H9 (cell line): ENCODE results near the gene MPHOSPH8. TPM values are rescaled to one million over a fixed set of nuclear protein-coding genes. Genes with fewer than 3 reads are reported as not detected.

ENCODE experiments used
- DNase-seq: peaks from one replicate; pipeline ENCODE4 v3.0.0-alpha.2; 2017
- H2AFZ ChIP-seq: one replicate; pipeline ENCODE4 v1.6.1; 2013; ENCODE audit warnings: mild to moderate bottlenecking, low read length, control low read depth, moderate library complexity
- H2AK5ac ChIP-seq: 2 replicates; pipeline ENCODE4 v1.6.1; 2013; ENCODE audit warnings: low read length, control low read depth, mixed read lengths; ENCODE audit not compliant: insufficient read length
- H2BK120ac ChIP-seq: one replicate; pipeline ENCODE4 v1.6.1; 2013; ENCODE audit warnings: low read depth, mild to moderate bottlenecking, low read length, control low read depth, inconsistent platforms; ENCODE audit not compliant: poor library complexity, severe bottlenecking
- H2BK12ac ChIP-seq: 2 replicates; pipeline ENCODE4 v1.6.1; 2013; ENCODE audit warnings: low read length, control low read depth, mixed read lengths, low read depth; ENCODE audit not compliant: insufficient read length
- H2BK15ac ChIP-seq: 2 replicates; pipeline ENCODE4 v1.6.1; 2013; ENCODE audit warnings: low read depth, low read length, control low read depth
- H2BK20ac ChIP-seq: one replicate; pipeline ENCODE4 v1.6.1; 2013; ENCODE audit warnings: low read depth, mild to moderate bottlenecking, low read length, control low read depth, inconsistent platforms; ENCODE audit not compliant: poor library complexity, severe bottlenecking
- H2BK5ac ChIP-seq: 2 replicates; pipeline ENCODE4 v1.6.1; 2013; ENCODE audit warnings: low read length, control low read depth, mixed read lengths; ENCODE audit not compliant: insufficient read length
- H3K14ac ChIP-seq: 2 replicates; pipeline ENCODE4 v1.6.1; 2013; ENCODE audit warnings: low read length, control low read depth; ENCODE audit not compliant: insufficient read depth
- H3K18ac ChIP-seq: 2 replicates; pipeline ENCODE4 v1.6.1; 2013; ENCODE audit warnings: low read depth, mild to moderate bottlenecking, mixed read lengths, low read length, control low read depth; ENCODE audit not compliant: insufficient read length
- H3K23ac ChIP-seq: 2 replicates; pipeline ENCODE4 v1.6.1; 2013; ENCODE audit warnings: low read length, control low read depth, mixed read lengths, low read depth; ENCODE audit not compliant: insufficient read length
- H3K23me2 ChIP-seq: 2 replicates; pipeline ENCODE4 v1.6.1; 2013; ENCODE audit warnings: low read depth, mild to moderate bottlenecking, mixed read lengths, low read length, control low read depth; ENCODE audit not compliant: insufficient read length, poor library complexity, severe bottlenecking
- H3K27ac ChIP-seq: 2 replicates; pipeline ENCODE4 v1.5.1; 2013; ENCODE audit warnings: low read length, control low read depth, mixed read lengths, low read depth; ENCODE audit not compliant: insufficient read length
- H3K27me3 ChIP-seq: 2 replicates; pipeline ENCODE4 v1.6.1; 2013; ENCODE audit warnings: low read length, control low read depth, inconsistent platforms; ENCODE audit not compliant: insufficient read depth
- H3K4ac ChIP-seq: 2 replicates; pipeline ENCODE4 v1.6.1; 2013; ENCODE audit warnings: low read depth, mild to moderate bottlenecking, control low read depth, inconsistent platforms, low read length, moderate library complexity
- H3K4me1 ChIP-seq: 2 replicates; pipeline ENCODE4 v1.6.1; 2013; ENCODE audit warnings: low read length, control low read depth, inconsistent platforms; ENCODE audit not compliant: insufficient read depth
- H3K4me2 ChIP-seq: 2 replicates; pipeline ENCODE4 v1.6.1; 2013; ENCODE audit warnings: low read length, control low read depth, mixed read lengths; ENCODE audit not compliant: insufficient read length, insufficient read depth
- H3K56ac ChIP-seq: 2 replicates; pipeline ENCODE4 v1.6.1; 2013; ENCODE audit warnings: low read depth, mild to moderate bottlenecking, mixed read lengths, low read length, control low read depth; ENCODE audit not compliant: insufficient read length
- H3K79me1 ChIP-seq: 2 replicates; pipeline ENCODE4 v1.6.1; 2013; ENCODE audit warnings: low read depth, mild to moderate bottlenecking, moderate library complexity, low read length, control low read depth, inconsistent platforms; ENCODE audit not compliant: insufficient read depth, poor library complexity, severe bottlenecking
- H3K79me2 ChIP-seq: 2 replicates; pipeline ENCODE4 v1.6.1; 2013; ENCODE audit warnings: low read length, control low read depth, inconsistent platforms; ENCODE audit not compliant: insufficient read depth
- H3K9ac ChIP-seq: 2 replicates; pipeline ENCODE4 v1.6.1; 2013; ENCODE audit warnings: low read length, control low read depth, mixed read lengths; ENCODE audit not compliant: insufficient read length; ENCODE audit errors: extremely low read depth
- H3K9me3 ChIP-seq: one replicate; pipeline ENCODE4 v1.6.1; 2013; ENCODE audit warnings: low read depth, low read length, inconsistent platforms; ENCODE audit not compliant: control insufficient read depth
- H3T11ph ChIP-seq: one replicate; pipeline ENCODE4 v1.6.1; 2013; ENCODE audit warnings: mild to moderate bottlenecking, low read length, control low read depth, inconsistent platforms
- H4K20me1 ChIP-seq: one replicate; pipeline ENCODE4 v1.6.1; 2013; ENCODE audit not compliant: control insufficient read depth, insufficient read length, insufficient read depth
- H4K5ac ChIP-seq: 2 replicates; pipeline ENCODE4 v1.6.1; 2013; ENCODE audit warnings: low read depth, mild to moderate bottlenecking, mixed read lengths, low read length, control low read depth; ENCODE audit not compliant: insufficient read length
- H4K8ac ChIP-seq: replicated peaks from 2 replicates; pipeline ENCODE4 v1.6.1; 2013; ENCODE audit warnings: low read length, control low read depth, mixed read lengths, low read depth; ENCODE audit not compliant: insufficient read length
- H4K91ac ChIP-seq: 2 replicates; pipeline ENCODE4 v1.6.1; 2013; ENCODE audit warnings: low read depth, mild to moderate bottlenecking, moderate library complexity, mixed read lengths, low read length, control low read depth; ENCODE audit not compliant: insufficient read length
- H3K27ac Mint-ChIP-seq, 3 experiments: 2 replicates in 2 of 3; 3 replicates in 1 of 3; pipeline ENCODE4 v1.8.0; 2020 to 2021; ENCODE audit warnings: mixed read lengths in 3 of 3, mild to moderate bottlenecking in 1 of 3, moderate library complexity in 1 of 3
- H3K27me3 Mint-ChIP-seq: 2 replicates; pipeline ENCODE4 v1.8.0; 2021; ENCODE audit warnings: low read depth, mild to moderate bottlenecking, moderate library complexity, mixed read lengths
- H3K36me3 Mint-ChIP-seq, 3 experiments: 2 replicates in 2 of 3; 3 replicates in 1 of 3; pipeline ENCODE4 v1.8.0; 2020 to 2021; ENCODE audit warnings: low read depth in 3 of 3, mixed read lengths in 3 of 3; ENCODE audit not compliant: insufficient read depth in 1 of 3
- H3K4me1 Mint-ChIP-seq, 2 experiments: 2 replicates each; pipeline ENCODE4 v1.8.0; 2020; ENCODE audit warnings: mixed read lengths in 2 of 2
- H3K4me3 Mint-ChIP-seq, 2 experiments: 2 replicates in 1 of 2; 3 replicates in 1 of 2; pipeline ENCODE4 v1.8.0; 2020 to 2021; ENCODE audit warnings: mild to moderate bottlenecking in 2 of 2, mixed read lengths in 2 of 2, moderate library complexity in 1 of 2
- H3K9me3 Mint-ChIP-seq, 2 experiments: 2 replicates in 1 of 2; 3 replicates in 1 of 2; pipeline ENCODE4 v1.8.0; 2020; ENCODE audit warnings: mild to moderate bottlenecking in 2 of 2, mixed read lengths in 2 of 2, moderate library complexity in 1 of 2
- CTCF ChIP-seq: fragments of 200-600 bp; sonication (generic); conservative IDR thresholded peaks from 3 replicates; pipeline ENCODE4 v1.8.0; 2021; ENCODE audit warnings: antibody characterized with exemption, mild to moderate bottlenecking
- WGBS: extraction: QIAGEN DNeasy Blood & Tissue Kit; methylation state at CpG from one replicate; pipeline ENCODE4 v1.1.7; 2013; ENCODE audit warnings: missing lambda C conversion rate, low lambda C conversion rate, mixed read lengths; ENCODE audit not compliant: insufficient read length; ENCODE audit errors: extremely low coverage; 5-methylcytosine and 5-hydroxymethylcytosine counted together
- total RNA-seq: library from RNA; stranded (reverse); gene quantifications from 2 replicates; pipeline ENCODE4 v1.2.1, GENCODE V29; 2021

Gene MPHOSPH8
- total RNA-seq, 1 experiment from 2014 or later: 21.1 TPM

- no peaks in the 10 kb centered on the region for H3K79me1 ChIP-seq
- H2BK20ac ChIP-seq: no peak overlapping the region
- H2AFZ ChIP-seq: no peak overlapping the region
- H4K8ac ChIP-seq: no peak overlapping the region
- no peaks in the 10 kb centered on the region for H3K27me3 ChIP-seq
- H3K14ac ChIP-seq: no peak overlapping the region
- H3K4ac ChIP-seq: no peak overlapping the region
- H2BK12ac ChIP-seq: no peak overlapping the region
- no peak overlapping the region for H3K27ac ChIP-seq
- H4K5ac ChIP-seq: no peak overlapping the region
- no peak overlapping the region for H2BK120ac ChIP-seq
- H3K4me1 Mint-ChIP-seq: peaks cover 2 to 6% of the 10 kb centered on the region in 2 experiments; a peak in 1 of 4 replicates
- H3K56ac ChIP-seq: no peak overlapping the region
- H4K91ac ChIP-seq: no peak overlapping the region
- no peaks in the 10 kb centered on the region for H3K79me2 ChIP-seq
- no peak overlapping the region for H2AK5ac ChIP-seq
- no peak for TF ChIP-seq CTCF
- H4K20me1 ChIP-seq: no peaks in the 10 kb centered on the region
- H3K36me3 Mint-ChIP-seq: peaks cover 35 to 84% (median 73%) of the 10 kb centered on the region in 3 experiments
- DNase-seq: no peak
- H3K4me2 ChIP-seq: no peak overlapping the region
- H3K4me3 Mint-ChIP-seq: no peak overlapping the region
- no CpG with 5 or more reads among the region's 5 CpGs for WGBS
- no peak overlapping the region for H3K9ac ChIP-seq
- H2BK15ac ChIP-seq: no peak overlapping the region
- H3K18ac ChIP-seq: no peak overlapping the region
- no peaks in the 10 kb centered on the region for H3K27me3 Mint-ChIP-seq
- no peaks in the 10 kb centered on the region for H3K23me2 ChIP-seq
- no peaks in the 10 kb centered on the region for H3K9me3 Mint-ChIP-seq
- H3K9me3 ChIP-seq: no peaks in the 10 kb centered on the region
- H3K4me1 ChIP-seq: no peaks in the 10 kb centered on the region
- H2BK5ac ChIP-seq: no peak overlapping the region
- H3T11ph ChIP-seq: no peak overlapping the region
- H3K27ac Mint-ChIP-seq: no peak overlapping the region; a peak in 1 of 7 replicates
- no peak overlapping the region for H3K23ac ChIP-seq
Measured at GRCh38 chr13:19672990-19673389, 39.5 kb downstream of the MPHOSPH8 start.
